GM11168 (cell line): ENCODE data around the gene PRG3.

Experiments used
- in situ Hi-C: fragments of 300-500 bp; cut with MboI; formaldehyde crosslinking; loops from one replicate; pipeline ENCODE4 v1.12.0; 2022; ENCODE audit warnings: low sequenced_read_pairs; ENCODE audit not compliant: unreplicated experiment

The PRG3 gene, protein sequence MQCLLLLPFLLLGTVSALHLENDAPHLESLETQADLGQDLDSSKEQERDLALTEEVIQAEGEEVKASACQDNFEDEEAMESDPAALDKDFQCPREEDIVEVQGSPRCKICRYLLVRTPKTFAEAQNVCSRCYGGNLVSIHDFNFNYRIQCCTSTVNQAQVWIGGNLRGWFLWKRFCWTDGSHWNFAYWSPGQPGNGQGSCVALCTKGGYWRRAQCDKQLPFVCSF

GRCh38 chr11:57380975-57381374 lies at the start of gene PRG3:
TSS of gene PRG3 (minus strand) at chr11:57381150. CDS start at chr11:57380708, 442 bp downstream.
- in situ Hi-C loops, result no loop called here

- in situ Hi-C loops, result no loop called here
Observed at GRCh38 chr11:57429946-57430345, 49.0 kb upstream of the PRG3 start.

DNA sequence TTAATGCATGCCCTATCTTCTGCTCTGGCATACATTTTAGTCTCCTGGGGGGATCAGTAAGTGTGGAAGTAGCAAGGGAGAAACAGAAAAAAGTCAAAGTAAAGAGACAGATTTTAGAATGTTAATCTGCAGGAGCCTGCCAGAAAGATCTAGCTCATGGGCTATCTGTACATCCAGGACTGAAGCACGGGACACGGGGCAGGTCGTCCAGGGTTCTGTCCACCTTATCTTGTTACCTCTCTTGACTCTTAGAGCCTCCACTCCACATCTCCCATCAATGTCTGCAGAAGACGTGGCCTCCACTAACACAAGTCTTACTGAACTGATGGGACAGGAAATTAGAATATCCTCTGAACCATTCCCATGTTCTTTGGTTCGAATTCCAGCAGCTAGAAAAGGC lies 47.7 kb upstream of the PRG3 start:
- in situ Hi-C loops, result no loop called here

- in situ Hi-C loops, result no loop called here
Observed at GRCh38 chr11:57427727-57428082, 46.8 kb upstream of the PRG3 start.

- in situ Hi-C loops, result no loop called here
Observed at GRCh38 chr11:57426929-57427726, 46.2 kb upstream of the PRG3 start, which contains the start of gene SLC43A3. TSS of gene SLC43A3 (minus strand) at chr11:57427121. CDS start at chr11:57426172, 949 bp downstream.

GRCh38 chr11:57426439-57426928 lies 45.5 kb upstream of the PRG3 start:
- in situ Hi-C loops, result no loop called here

- in situ Hi-C loops, result no loop called here
Observed at GRCh38 chr11:57425565-57426438, 44.9 kb upstream of the PRG3 start.

DNA sequence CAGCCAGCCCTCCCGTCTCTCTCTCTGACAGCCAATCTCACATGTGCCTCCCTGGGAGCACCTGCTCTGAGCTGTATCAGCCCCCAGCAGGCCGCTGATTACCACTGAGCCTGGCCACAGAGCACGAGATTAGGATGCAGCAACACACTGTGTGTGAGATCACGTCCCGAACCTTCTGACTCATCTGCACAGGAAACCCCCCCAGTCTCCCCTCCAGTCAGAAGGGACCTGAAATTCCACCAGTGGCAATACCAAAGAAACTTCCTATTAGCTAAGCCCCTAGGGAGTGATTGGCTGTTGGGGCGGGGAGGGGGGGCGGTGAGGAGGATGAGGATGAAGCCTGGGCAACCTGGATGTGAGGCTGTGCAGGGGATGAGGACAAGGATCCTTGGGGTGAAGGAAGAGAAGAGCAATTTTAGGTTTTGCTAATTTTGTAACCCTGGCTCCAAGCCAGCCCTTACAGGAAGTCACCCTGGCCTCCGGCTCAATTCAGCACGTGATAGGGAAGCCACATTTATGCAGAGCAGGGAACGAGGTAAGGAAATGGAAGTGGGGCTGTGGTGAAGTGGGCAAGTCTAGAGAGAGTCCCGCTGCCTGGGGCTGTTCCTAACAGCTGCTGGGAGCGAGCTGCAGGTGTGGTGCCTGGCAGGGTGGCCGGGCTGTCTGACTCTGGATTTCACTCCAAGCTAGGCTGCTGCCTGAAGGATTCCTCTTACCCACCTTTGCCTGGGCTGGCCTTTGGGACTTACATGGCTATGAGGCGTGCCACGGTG lies 44.0 kb upstream of the PRG3 start:
- in situ Hi-C loops, result no loop called here

- in situ Hi-C loops, result no loop called here
Observed at GRCh38 chr11:57424137-57424791, 43.3 kb upstream of the PRG3 start.

- in situ Hi-C loops, result no loop called here
Observed at GRCh38 chr11:57422669-57423068, 41.7 kb upstream of the PRG3 start.

- in situ Hi-C loops, result no loop called here
Observed at GRCh38 chr11:57421805-57422204, 40.9 kb upstream of the PRG3 start.

DNA sequence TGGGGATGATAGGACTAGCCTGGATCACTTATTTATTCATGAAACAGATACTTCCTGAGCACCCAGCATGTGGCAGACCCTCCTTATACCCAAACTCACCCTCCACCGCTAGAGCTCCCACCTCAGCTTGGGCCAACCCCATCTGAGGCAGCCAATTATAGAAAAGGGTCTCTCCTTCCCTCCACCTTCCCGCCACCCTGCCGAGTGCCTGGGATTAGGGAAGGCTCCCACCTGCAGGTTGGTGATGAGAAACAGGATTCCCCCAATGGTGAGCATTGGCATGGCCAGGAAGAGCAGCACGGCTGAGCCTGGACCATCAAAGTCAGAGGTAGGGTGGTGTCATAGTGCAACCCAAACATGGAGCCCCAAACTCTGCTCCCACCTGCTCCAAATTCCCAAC lies 40.1 kb upstream of the PRG3 start:
- in situ Hi-C loops, result no loop called here

- in situ Hi-C loops, result no loop called here
Observed at GRCh38 chr11:57419146-57419545, 38.2 kb upstream of the PRG3 start.

DNA sequence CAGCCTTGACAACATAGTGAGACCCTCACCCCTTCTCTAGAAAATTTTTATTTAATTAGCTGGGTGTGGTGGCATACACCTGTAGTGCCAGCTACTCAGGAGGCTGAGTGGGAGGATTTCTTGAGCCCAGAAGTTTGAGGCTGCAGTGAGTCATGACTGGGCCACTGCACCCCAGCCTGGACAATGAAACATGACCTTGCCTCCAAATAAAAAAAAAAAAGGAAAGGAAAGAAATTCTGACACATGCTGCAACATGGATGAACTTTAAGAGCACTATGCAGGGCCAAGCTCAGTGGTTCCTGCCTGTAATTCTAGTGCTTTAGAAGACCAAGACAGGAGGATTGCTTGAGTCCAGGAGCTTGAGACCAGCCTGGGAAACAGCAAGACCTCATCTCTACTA lies 37.2 kb upstream of the PRG3 start:
- in situ Hi-C loops, result no loop called here

DNA sequence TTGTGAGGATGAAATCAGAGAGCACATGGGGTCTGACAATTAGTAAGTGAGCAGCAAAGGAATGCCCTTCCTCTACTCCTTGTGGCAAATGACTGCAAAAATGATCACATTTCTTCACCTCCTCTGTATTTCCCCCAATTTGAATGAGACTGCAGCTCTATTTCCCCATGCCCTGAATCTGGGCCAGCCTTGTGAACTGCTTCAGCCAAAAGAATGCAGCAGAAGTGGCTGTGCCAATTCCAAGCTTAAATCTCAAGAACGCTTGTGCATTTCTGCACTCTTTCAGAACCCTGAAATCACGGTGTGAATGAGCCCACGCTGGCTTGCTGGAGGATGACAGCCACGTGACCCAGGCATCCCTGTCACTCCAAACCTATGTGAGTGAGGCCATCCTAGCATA lies 36.1 kb upstream of the PRG3 start:
- in situ Hi-C loops, result no loop called here

DNA sequence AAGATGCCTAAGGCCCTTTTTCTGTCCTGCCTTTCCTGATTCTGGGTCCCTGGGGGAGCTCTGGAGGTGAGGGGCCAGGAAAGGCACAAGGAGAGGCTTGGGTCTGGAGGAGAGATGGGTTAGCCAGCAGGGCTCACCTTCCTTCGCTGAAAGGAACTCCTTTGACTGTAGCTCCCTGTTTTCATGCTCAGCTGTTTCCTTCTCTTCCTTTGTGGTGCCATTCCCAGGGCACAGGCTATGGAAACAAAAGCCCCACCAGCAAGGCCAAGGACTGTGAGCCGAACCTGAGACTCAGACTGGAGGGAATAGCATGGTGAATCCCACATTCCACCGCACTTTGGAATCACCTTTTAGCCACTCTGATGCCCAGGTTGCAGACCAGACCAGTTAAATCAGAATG lies 35.5 kb upstream of the PRG3 start:
- in situ Hi-C loops, result no loop called here

DNA sequence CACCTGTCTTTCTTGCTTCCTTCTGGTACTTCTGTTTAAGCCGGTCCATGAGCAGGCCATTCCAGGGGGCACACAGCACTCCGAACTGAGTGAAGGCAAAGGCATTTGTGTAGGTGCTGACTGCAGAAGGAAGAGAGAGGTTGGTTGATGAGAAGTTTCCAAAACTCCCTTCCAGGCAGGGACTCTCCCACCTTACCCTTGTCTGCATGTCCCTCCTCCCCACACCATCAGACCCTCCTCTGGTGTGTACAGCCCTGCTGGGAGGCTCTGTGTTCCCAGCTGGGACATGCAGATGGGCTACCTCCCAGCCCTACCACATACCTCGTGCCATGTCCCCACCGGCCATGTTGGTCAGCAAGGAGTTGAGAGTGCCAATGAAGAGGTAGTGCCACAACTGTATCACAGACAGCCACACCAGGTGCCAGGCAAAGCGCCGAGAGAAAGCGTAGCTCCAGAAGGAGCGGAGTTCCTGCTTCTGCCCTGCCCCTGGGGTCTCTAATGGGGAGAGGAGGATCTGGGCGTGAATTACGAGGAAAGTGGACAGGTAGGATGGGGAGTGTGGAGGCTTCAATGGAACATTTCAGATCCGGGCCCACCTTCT lies 33.8 kb upstream of the PRG3 start:
- in situ Hi-C loops, result no loop called here

DNA sequence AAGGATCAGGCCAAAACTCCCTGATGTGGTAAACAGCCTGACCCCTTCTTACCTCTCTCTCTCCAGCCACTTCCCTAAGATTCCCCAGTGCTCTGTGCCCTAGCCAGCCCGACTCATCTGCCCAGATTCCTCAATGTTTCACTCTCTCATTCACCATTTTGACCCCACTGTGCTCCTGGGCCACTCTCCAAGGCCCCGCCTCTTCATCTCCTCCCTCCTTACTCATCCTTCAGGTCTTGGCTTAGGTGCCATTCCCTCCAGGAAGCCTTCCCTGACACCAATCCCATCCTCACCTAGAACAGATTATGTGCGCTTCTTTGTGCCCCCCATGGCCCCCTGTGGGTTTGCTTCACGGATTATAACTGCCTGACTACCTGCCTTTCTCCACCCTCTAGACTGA lies 32.7 kb upstream of the PRG3 start:
- in situ Hi-C loops, result no loop called here

GRCh38 chr11:57410287-57410686 lies 29.3 kb upstream of the PRG3 start:
- in situ Hi-C loops, result no loop called here
